HepG2 (cell line): ENCODE results near the gene SOBP. TPM values are rescaled to one million over a fixed set of nuclear protein-coding genes. Genes with fewer than 3 reads are reported as not detected.

ENCODE experiments used
- ARNT2 ChIP-seq: sonication (generic); formaldehyde crosslinking; IDR thresholded peaks from 2 replicates; pipeline ENCODE4 v1.8.0; 2022; ENCODE audit warnings: mild to moderate bottlenecking, low read depth, missing genetic modification reagents, moderate library complexity
- CCDC6 ChIP-seq: sonication (generic); formaldehyde crosslinking; IDR thresholded peaks from 2 replicates; pipeline ENCODE4 v1.8.1; 2022; ENCODE audit warnings: mild to moderate bottlenecking, missing genetic modification reagents, moderate library complexity
- EED ChIP-seq: sonication (generic); formaldehyde crosslinking; IDR thresholded peaks from 2 replicates; pipeline ENCODE4 v1.5.0; 2020; ENCODE audit warnings: mild to moderate bottlenecking, missing genetic modification reagents
- EHMT2 ChIP-seq: fragments of 200-600 bp; sonication (generic); IDR thresholded peaks from 2 replicates; pipeline ENCODE4 v1.7.0; 2017; ENCODE audit warnings: antibody characterized with exemption, low read depth, low read length, borderline replicate concordance
- FOXA1 ChIP-seq, 2 experiments: fragments of 450-650 bp in 1 of 2; sonication (generic) in 1 of 2; formaldehyde crosslinking in 1 of 2; IDR thresholded peaks; 2 replicates each; pipeline versions ENCODE4 v1.4.0 to v1.6.1; 2016 to 2020; ENCODE audit warnings: missing genetic modification reagents in 1 of 2
- FOXA3 ChIP-seq: IDR thresholded peaks from 2 replicates; pipeline ENCODE4 v1.6.1; 2016; ENCODE audit warnings: missing genetic modification reagents, missing compliant biosample characterization
- KAT2B ChIP-seq: fragments of 150-350 bp; IDR thresholded peaks from 2 replicates; pipeline ENCODE4 v1.6.1; 2014; ENCODE audit warnings: low read depth, low read length, borderline replicate concordance
- MTF1 ChIP-seq: sonication (generic); formaldehyde crosslinking; IDR thresholded peaks from 2 replicates; pipeline ENCODE4 v1.5.0; 2020; ENCODE audit warnings: missing genetic modification reagents
- MYNN ChIP-seq: sonication (generic); formaldehyde crosslinking; IDR thresholded peaks from 2 replicates; pipeline ENCODE4 v1.4.0; 2020; ENCODE audit warnings: mild to moderate bottlenecking, low read depth, missing genetic modification reagents
- NONO ChIP-seq, 2 experiments: fragments of 450-650 bp in 1 of 2; sonication (generic) in 1 of 2; formaldehyde crosslinking in 1 of 2; IDR thresholded peaks in 1 of 2; conservative IDR thresholded peaks in 1 of 2; 2 replicates each; pipeline versions ENCODE4 v1.6.1 to v1.8.0; 2017 to 2022; ENCODE audit warnings: mild to moderate bottlenecking in 1 of 2, missing genetic modification reagents in 1 of 2, moderate library complexity in 1 of 2
- SAP130 ChIP-seq: IDR thresholded peaks from 2 replicates; pipeline ENCODE4 v1.6.1; 2016; ENCODE audit warnings: low read depth
- SP4 ChIP-seq: sonication (generic); formaldehyde crosslinking; IDR thresholded peaks from 2 replicates; pipeline ENCODE4 v1.8.1; 2023; ENCODE audit warnings: mild to moderate bottlenecking, missing genetic modification reagents
- WIZ ChIP-seq: sonication (generic); formaldehyde crosslinking; IDR thresholded peaks from 2 replicates; pipeline ENCODE4 v1.5.1; 2020; ENCODE audit warnings: mild to moderate bottlenecking, missing genetic modification reagents
- ZBTB7A ChIP-seq: sonication (generic); formaldehyde crosslinking; IDR thresholded peaks from 2 replicates; pipeline ENCODE4 v1.8.0; 2022; ENCODE audit warnings: mild to moderate bottlenecking, missing genetic modification reagents
- ZFP36L1 ChIP-seq: sonication (generic); formaldehyde crosslinking; IDR thresholded peaks from 2 replicates; pipeline ENCODE4 v1.8.0; 2022; ENCODE audit warnings: mild to moderate bottlenecking, missing genetic modification reagents, moderate library complexity
- ZNF10 ChIP-seq: sonication (generic); formaldehyde crosslinking; IDR thresholded peaks from 2 replicates; pipeline ENCODE4 v1.4.0; 2020; ENCODE audit warnings: mild to moderate bottlenecking, low read depth, missing genetic modification reagents, borderline replicate concordance
- ZNF550 ChIP-seq: sonication (generic); formaldehyde crosslinking; IDR thresholded peaks from 2 replicates; pipeline ENCODE4 v1.4.0; 2020; ENCODE audit warnings: mild to moderate bottlenecking, missing genetic modification reagents, borderline replicate concordance
- polyA plus RNA-seq, 8 experiments: library from polyadenylated mRNA; depleted of rRNA in 3 of 8; stranded (reverse) in 7 of 8; unstranded in 1 of 8; fragments of >200 nt; fragmentation: Illumina TruSeq in 4 of 8; extraction: Trizol in 4 of 8; gene quantifications; 2 replicates each; pipeline versions ENCODE4 v1.2.1 to v1.2.3, GENCODE V29; 2011 to 2016; ENCODE audit warnings: low read depth in 4 of 8, missing spikeins in 1 of 8, mixed read lengths in 1 of 8; ENCODE audit not compliant: insufficient read depth in 1 of 8
- total RNA-seq, 5 experiments: library from RNA; depleted of rRNA; stranded (reverse); fragments of >200 nt; fragmentation: Illumina TruSeq; extraction: Trizol; gene quantifications; 2 replicates each; pipeline ENCODE4 v1.2.3, GENCODE V29; 2016; ENCODE audit warnings: low read depth in 1 of 5
- TF ChIP-seq, protein P1 (sequence below): sonication (generic); formaldehyde crosslinking; IDR thresholded peaks from 2 replicates; pipeline ENCODE4 v1.4.0; 2020; ENCODE audit warnings: mild to moderate bottlenecking, missing genetic modification reagents, borderline replicate concordance
- TF ChIP-seq, protein P2 (sequence below), 2 experiments: sonication (generic) in 1 of 2; formaldehyde crosslinking in 1 of 2; IDR thresholded peaks; 2 replicates each; pipeline versions ENCODE4 v1.4.0 to v1.6.1; 2018 to 2020; ENCODE audit warnings: missing genetic modification reagents in 2 of 2, borderline replicate concordance in 1 of 2, low read depth in 1 of 2, mild to moderate bottlenecking in 1 of 2, missing biosample characterization in 1 of 2
- TF ChIP-seq, protein P3 (sequence below): sonication (generic); formaldehyde crosslinking; IDR thresholded peaks from 2 replicates; pipeline ENCODE4 v1.5.0; 2020; ENCODE audit warnings: mild to moderate bottlenecking, missing genetic modification reagents

SOBP gene
- total and polyA plus RNA-seq, 2 of the 13 experiments (the other 11 are each of a cell fraction or from before 2014, with no cell fraction given): 1.5 to 6.9 TPM

DNA sequence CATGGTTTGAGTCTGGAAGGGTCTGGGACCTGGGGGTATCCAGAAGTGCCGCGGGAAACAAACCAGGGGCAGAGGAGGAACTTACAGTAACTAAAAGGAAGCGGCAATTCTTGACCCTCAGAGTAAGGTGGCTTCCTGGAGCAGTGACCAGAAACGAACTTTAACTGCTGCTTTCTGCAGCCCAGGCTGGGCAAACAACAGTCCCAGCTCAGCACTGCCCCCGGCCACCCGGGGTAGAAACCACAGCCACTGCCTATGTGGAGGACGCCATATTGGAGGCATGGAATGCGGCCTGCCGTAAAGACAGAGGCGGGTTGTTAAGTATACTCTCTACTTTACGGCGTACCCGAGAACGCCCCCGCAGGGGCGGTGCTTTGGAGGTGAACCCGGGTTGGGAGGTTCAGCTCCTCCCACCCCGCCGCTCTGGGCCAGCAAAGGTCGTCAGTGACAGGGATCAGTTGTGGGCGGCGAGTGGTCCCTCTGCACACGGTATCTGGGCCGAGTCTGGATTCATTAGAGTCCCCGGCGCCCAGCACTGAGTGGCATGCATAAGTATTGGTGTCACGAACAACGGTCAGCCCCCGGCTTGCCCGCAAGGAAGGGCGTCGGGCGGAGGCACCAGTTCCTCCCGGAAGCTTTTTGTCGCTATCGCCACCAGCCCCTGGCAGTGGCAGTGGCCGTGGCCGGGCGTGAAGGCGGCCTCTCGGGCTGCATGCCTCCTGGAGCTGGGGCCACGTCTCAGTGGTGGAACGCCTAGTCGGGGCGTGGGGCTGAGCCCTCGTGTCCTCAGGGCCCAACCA is 30.4 kb upstream of the SOBP start, which contains the start of gene PDSS2 (continued):
- TF ChIP-seq WIZ (CRISPR knock-in tag): peak; percentile 42; the same call in 1 of the 2 replicates
- TF ChIP-seq EED (CRISPR knock-in tag): peak; percentile 58; the same call in 1 of the 2 replicates
- TF ChIP-seq ZFP36L1: no peak
- no peak for TF ChIP-seq ZBTB7A (CRISPR knock-in tag)
- TF ChIP-seq MYNN (CRISPR knock-in tag): no peak
- peak; percentile 74 for TF ChIP-seq ARNT2 (CRISPR knock-in tag)
- TF ChIP-seq, protein P1, sequence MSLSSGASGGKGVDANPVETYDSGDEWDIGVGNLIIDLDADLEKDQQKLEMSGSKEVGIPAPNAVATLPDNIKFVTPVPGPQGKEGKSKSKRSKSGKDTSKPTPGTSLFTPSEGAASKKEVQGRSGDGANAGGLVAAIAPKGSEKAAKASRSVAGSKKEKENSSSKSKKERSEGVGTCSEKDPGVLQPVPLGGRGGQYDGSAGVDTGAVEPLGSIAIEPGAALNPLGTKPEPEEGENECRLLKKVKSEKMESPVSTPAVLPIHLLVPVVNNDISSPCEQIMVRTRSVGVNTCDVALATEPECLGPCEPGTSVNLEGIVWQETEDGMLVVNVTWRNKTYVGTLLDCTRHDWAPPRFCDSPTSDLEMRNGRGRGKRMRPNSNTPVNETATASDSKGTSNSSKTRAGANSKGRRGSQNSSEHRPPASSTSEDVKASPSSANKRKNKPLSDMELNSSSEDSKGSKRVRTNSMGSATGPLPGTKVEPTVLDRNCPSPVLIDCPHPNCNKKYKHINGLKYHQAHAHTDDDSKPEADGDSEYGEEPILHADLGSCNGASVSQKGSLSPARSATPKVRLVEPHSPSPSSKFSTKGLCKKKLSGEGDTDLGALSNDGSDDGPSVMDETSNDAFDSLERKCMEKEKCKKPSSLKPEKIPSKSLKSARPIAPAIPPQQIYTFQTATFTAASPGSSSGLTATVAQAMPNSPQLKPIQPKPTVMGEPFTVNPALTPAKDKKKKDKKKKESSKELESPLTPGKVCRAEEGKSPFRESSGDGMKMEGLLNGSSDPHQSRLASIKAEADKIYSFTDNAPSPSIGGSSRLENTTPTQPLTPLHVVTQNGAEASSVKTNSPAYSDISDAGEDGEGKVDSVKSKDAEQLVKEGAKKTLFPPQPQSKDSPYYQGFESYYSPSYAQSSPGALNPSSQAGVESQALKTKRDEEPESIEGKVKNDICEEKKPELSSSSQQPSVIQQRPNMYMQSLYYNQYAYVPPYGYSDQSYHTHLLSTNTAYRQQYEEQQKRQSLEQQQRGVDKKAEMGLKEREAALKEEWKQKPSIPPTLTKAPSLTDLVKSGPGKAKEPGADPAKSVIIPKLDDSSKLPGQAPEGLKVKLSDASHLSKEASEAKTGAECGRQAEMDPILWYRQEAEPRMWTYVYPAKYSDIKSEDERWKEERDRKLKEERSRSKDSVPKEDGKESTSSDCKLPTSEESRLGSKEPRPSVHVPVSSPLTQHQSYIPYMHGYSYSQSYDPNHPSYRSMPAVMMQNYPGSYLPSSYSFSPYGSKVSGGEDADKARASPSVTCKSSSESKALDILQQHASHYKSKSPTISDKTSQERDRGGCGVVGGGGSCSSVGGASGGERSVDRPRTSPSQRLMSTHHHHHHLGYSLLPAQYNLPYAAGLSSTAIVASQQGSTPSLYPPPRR (CRISPR knock-in tag): 0 out of 2 replicates have a peak, but pooled peaks have one; percentile 58
- TF ChIP-seq SAP130 (CRISPR knock-in tag): peak; percentile 85
- TF ChIP-seq NONO (IDR thresholded peaks at IDR 0.05): no peak
- TF ChIP-seq NONO (CRISPR knock-in tag; conservative IDR thresholded peaks at IDR 0.05): peak; percentile 86; the same call in 1 of the 2 replicates
- TF ChIP-seq CCDC6 (CRISPR knock-in tag): peak; percentile 52; the same call in 1 of the 2 replicates
- peak; percentile 95 for TF ChIP-seq MTF1 (CRISPR knock-in tag)
- TF ChIP-seq FOXA3 (CRISPR knock-in tag): peak; percentile 59
- no peak for TF ChIP-seq KAT2B
- no peak for TF ChIP-seq EHMT2
- no peak for TF ChIP-seq FOXA1 (IDR thresholded peaks at IDR 0.05)
- TF ChIP-seq FOXA1 (CRISPR knock-in tag; IDR thresholded peaks at IDR 0.05): peak; percentile 36; the same call in 1 of the 2 replicates
- no peak for TF ChIP-seq ZNF10 (CRISPR knock-in tag)
- TF ChIP-seq ZNF550 (CRISPR knock-in tag): 0 out of 2 replicates have a peak, but pooled peaks have one; percentile 7
- TF ChIP-seq, protein P2, sequence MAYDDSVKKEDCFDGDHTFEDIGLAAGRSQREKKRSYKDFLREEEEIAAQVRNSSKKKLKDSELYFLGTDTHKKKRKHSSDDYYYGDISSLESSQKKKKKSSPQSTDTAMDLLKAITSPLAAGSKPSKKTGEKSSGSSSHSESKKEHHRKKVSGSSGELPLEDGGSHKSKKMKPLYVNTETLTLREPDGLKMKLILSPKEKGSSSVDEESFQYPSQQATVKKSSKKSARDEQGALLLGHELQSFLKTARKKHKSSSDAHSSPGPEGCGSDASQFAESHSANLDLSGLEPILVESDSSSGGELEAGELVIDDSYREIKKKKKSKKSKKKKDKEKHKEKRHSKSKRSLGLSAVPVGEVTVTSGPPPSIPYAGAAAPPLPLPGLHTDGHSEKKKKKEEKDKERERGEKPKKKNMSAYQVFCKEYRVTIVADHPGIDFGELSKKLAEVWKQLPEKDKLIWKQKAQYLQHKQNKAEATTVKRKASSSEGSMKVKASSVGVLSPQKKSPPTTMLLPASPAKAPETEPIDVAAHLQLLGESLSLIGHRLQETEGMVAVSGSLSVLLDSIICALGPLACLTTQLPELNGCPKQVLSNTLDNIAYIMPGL (CRISPR knock-in tag; IDR thresholded peaks at IDR 0.05; ENCODE audit: borderline replicate concordance in 1 of 2, low read depth in 1 of 2): peak; percentile 83 to 98
- peak; percentile 83; the same call in 1 of the 2 replicates for TF ChIP-seq SP4
- TF ChIP-seq, protein P3, sequence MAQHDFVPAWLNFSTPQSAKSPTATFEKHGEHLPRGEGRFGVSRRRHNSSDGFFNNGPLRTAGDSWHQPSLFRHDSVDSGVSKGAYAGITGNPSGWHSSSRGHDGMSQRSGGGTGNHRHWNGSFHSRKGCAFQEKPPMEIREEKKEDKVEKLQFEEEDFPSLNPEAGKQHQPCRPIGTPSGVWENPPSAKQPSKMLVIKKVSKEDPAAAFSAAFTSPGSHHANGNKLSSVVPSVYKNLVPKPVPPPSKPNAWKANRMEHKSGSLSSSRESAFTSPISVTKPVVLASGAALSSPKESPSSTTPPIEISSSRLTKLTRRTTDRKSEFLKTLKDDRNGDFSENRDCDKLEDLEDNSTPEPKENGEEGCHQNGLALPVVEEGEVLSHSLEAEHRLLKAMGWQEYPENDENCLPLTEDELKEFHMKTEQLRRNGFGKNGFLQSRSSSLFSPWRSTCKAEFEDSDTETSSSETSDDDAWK (CRISPR knock-in tag): no peak
